GM19455 (cell line): ENCODE results near the gene IFNGR2.
"Not testable (repeated sequence)": the region's sequence is repeated elsewhere in the genome, so short reads cannot be mapped to it uniquely, and the experiment has no call there.

Source experiments
- ATAC-seq: cut with Tn5 transposase; IDR thresholded peaks from one replicate; pipeline ENCODE4 v1.9.1; 2021; ENCODE audit not compliant: unreplicated experiment

The IFNGR2 gene

GRCh38 chr21:33375101-33375644 lies 28.0 kb upstream of the IFNGR2 start:
- no peak for ATAC-seq

GRCh38 chr21:33377221-33377920 lies 25.8 kb upstream of the IFNGR2 start:
- no peak for ATAC-seq

GRCh38 chr21:33378081-33378480 lies 25.1 kb upstream of the IFNGR2 start:
- no peak for ATAC-seq

- not testable (repeated sequence) for ATAC-seq
Observed at GRCh38 chr21:33379934-33380333, 23.3 kb upstream of the IFNGR2 start.

GRCh38 chr21:33380483-33380998 lies 22.7 kb upstream of the IFNGR2 start:
- peak; percentile 44 for ATAC-seq

GRCh38 chr21:33381381-33381780 lies 21.8 kb upstream of the IFNGR2 start:
- not testable (repeated sequence) for ATAC-seq

- ATAC-seq: peak; percentile 68
Observed at GRCh38 chr21:33383056-33383888, 19.9 kb upstream of the IFNGR2 start.

- no peak for ATAC-seq
Observed at GRCh38 chr21:33384841-33385331, 18.3 kb upstream of the IFNGR2 start.

GRCh38 chr21:33386222-33386784 lies 16.9 kb upstream of the IFNGR2 start:
- ATAC-seq: no peak

GRCh38 chr21:33387294-33387693 lies 15.9 kb upstream of the IFNGR2 start:
- ATAC-seq: no peak

GRCh38 chr21:33388188-33388587 lies 15.0 kb upstream of the IFNGR2 start:
- ATAC-seq: no peak

- no peak for ATAC-seq
Observed at GRCh38 chr21:33390479-33390878, 12.7 kb upstream of the IFNGR2 start.

- no peak for ATAC-seq
Observed at GRCh38 chr21:33391656-33392055, 11.6 kb upstream of the IFNGR2 start.

- no peak for ATAC-seq
Observed at GRCh38 chr21:33392284-33392985, 10.8 kb upstream of the IFNGR2 start.

GRCh38 chr21:33393348-33393747 lies 9.9 kb upstream of the IFNGR2 start:
- no peak for ATAC-seq

GRCh38 chr21:33394260-33394659 lies 9.0 kb upstream of the IFNGR2 start:
- no peak for ATAC-seq

GRCh38 chr21:33395891-33396331 lies 7.3 kb upstream of the IFNGR2 start:
- no peak for ATAC-seq

GRCh38 chr21:33396436-33396835 lies 6.8 kb upstream of the IFNGR2 start:
- ATAC-seq: no peak

- ATAC-seq: no peak
Observed at GRCh38 chr21:33396951-33397350, 6.3 kb upstream of the IFNGR2 start.

GRCh38 chr21:33397717-33398116 lies 5.5 kb upstream of the IFNGR2 start:
- no peak for ATAC-seq

GRCh38 chr21:33398361-33398760 lies 4.9 kb upstream of the IFNGR2 start:
- no peak for ATAC-seq
